Skin of body (tissue), 2 donors: Measurements from ENCODE around the gene EEF1G. TPM values are rescaled to one million over a fixed set of nuclear protein-coding genes. Genes with fewer than 3 reads are reported as not detected.
A peak's percentile ranks its signal among the peaks of the same experiment; 100 is the strongest.
"Not testable (repeated sequence)": the region's sequence is repeated elsewhere in the genome, so short reads cannot be mapped to it uniquely, and the experiment has no call there.

Source experiments
- DNase-seq: peaks from one replicate; lab custom pipeline; 2025; lab: John Stamatoyannopoulos, UW
- total RNA-seq: library from RNA; depleted of rRNA; stranded (reverse); fragments of >200 nt; gene quantifications from one replicate; pipeline ENCODE4 v1.2.3, GENCODE V29; 2014

The EEF1G gene
- total RNA-seq, 1 donor from 2014 or later, result 1,310 TPM

DNA sequence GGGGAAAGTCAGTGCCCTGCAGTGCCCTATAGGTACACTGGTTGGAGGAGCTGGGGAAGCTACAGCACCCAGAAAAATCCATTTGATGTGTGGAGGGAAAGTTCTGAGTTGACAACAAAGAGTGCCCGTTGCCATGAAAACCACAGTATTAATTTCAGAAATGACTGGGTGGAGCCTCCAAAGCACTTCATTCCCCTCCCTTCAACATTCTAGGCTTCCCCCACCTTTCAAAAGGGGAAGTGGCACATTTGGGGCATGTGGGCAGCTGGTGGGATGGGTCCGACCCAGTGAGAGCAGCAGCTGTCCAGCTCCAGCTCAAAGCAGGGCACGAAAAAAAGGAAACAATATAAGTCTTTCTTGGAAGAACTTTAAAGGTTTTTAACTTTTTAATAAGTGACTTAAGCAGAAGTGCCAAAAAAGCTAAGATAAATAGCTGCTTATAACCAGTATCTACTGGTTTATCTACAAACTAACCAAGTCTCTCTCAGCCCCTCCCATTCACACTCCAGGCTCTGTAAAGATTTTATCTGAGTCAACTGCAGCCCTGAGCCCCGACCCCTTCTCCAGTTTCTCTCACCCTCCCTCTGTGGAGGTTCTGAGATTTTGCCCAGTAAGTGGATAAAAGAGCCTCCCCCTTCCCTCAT lies 18.1 kb downstream of the EEF1G start:
- DNase-seq, result peak; percentile 74

DNA sequence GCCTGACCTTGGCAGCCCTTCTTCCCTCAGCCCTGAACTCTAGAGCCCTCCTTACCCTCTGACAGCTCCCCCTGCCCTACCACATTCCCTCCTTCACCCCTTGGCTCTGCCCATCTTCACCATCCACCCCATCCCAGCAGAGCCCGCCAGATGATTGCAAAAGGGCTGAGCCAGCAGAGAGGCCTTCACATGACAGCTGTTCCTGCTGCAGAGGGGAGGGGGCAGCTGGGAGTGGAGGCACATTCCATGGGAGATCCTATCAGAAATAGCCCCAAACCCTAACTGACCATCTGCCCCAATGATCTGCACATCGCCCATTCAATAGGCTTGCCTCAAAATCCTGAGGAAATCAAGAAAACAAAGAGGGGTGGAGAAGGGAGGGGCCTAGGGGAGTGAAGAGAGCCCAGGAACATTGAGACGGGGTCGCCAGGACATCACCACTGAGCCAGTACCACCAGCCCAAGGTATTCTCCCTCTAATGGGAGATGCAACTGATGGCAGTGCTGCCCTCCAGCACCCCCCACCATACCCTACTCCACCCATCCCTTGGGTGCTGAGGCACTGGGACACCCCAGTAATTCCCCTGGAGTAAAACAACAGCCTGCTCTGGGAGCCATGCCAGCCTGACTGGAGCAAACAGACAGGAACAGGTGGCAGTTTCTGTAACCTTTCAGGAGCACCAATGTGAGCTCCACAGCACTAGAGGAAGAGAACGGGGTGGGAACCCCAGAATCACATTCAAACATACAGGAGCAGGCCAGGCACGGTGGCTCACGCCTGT lies 19.1 kb downstream of the EEF1G start:
- DNase-seq, result no peak

- DNase-seq, result no peak
Measured at GRCh38 chr11:62553839-62554361, 19.8 kb downstream of the EEF1G start.

GRCh38 chr11:62553080-62553838 lies 20.4 kb downstream of the EEF1G start:
- DNase-seq, result peak; percentile 95

DNA sequence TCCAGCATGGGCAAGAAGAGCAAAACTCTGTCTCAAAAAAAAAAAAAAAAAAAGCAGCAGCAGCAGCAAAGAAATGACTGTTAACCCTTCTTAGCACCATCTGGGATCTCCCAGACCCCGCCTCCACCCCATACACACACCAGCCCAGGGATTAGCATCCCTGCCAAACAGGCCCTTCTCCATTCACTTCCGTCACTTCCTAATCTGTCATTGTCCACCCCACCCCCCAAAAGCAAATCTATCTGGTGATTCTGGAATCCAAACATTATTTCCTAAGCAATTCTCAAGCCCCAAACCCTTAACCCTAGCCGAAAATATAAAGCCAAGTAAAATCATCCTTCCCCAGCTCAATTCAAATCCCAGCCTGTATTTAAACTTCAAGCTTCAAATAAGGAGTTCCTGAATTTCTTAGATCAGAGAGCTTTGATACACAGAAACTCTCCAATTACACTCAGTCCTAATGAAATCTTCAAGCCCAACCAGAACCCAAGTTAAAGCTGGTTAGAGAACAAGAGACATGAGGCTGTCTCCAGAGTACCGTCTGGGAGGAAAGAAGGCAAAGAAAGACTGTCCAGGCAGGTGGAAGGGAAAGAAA lies 21.1 kb downstream of the EEF1G start:
- DNase-seq, result peak; percentile 73

GRCh38 chr11:62550478-62550877 lies 23.2 kb downstream of the EEF1G start:
- not testable (repeated sequence) for DNase-seq

GRCh38 chr11:62548545-62549335 lies 25.0 kb downstream of the EEF1G start:
- DNase-seq, result no peak

DNA sequence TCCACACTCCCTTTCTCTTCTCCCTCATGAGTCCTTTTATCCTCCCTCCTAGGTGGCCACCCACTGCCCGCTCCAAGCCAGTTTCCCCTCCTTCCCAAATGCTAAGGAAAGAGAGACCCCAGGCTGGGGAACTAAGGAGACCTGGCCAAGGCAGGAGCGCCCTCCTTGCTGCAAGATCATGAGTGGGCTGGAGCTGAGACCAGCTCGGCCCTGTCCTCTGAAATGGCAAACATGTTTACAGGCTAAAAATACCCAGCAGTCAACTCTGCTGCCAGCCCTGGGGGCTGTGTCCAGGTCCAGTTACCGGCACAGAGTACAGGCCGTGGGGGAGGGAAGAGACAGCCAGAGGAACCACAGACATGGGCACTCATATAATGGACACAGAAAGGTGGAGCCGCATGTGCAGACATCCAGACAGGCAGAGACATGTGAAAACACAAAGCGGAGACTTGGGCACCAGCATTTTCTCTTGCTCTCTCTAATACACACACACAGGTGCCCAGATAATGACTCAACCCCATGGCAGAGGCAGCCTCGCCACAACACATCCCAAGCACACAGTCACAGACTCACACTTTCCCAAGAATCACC lies 25.9 kb downstream of the EEF1G start:
- DNase-seq, result no peak

DNA sequence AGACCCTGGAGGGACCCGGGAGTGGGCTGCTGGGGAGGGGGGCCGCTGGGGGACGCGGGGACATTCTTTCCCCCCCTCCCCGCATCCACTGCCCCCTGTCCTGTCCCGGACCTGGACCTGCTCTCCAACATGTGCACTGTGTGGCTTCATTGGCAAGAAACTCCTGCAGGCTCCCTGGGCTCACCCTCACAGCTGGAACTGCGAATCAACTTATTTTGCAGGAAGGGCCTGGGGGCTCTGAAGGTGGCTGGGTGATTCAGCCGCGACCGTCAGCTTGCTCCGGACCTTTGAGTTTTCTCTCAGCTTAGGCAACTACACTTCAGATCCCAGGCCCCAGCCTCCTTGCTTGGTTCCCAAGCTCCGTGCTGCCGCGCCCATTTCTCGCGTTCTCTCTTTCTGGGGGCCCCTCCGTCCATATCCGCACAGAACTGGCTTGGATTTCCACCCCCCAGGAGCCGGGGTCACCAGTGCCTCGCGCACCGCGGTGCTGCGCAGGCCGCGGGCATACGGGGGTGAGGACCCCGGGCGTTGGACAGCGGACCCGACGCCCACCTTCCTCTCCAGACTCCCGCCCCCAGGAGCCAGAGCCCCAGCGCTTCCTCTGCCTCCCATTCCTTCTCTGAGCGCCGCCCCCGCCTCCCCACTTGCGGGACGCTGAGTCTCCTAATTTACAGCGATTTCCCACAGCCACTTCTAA lies 26.6 kb downstream of the EEF1G start:
- peak; percentile 50 for DNase-seq

GRCh38 chr11:62546244-62546928 lies 27.3 kb downstream of the EEF1G start, which contains the start of gene AHNAK:
Gene AHNAK (minus strand): TSS chr11:62546806. CDS start chr11:62536098, 10,708 bp downstream.
- peak; percentile 55 for DNase-seq

DNA sequence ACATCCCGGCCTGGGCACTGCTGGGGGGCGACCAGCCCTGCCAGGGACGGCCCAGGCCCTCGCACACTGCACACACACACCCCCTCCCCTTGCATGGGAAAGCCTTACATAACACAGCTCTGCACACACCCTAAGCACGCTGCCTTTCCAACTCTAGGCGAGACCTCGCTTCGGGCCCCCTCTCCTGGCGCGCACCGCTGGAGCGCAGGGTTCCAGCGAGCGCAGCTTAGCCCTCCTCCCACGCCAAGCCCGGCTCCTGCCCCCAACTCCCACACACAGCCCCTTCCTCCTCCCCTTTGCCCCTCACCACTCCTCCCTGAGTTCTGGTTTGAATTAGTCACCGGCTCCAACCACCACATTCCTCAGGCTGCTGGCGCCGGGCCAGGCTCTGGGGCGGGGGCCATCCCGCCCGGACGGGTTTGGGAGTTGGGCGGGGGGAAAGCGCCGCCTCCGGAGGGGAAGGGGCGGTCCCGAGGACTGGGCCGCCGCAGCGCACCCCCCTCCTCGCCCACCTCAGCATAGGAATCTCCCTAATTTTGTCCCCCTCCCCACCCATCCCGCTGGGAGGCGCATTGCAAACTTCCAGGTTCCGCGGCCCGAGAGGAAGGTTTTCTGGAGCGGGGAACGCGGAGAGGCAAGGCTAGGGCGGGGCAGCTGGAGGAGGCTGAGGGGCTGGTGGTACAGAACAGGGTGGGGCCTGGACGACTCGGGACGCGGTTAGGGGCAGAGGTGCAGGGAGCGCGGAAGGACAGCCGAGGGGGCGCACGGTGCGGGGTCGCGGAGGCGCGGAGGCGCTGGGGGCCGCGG lies 28.1 kb downstream of the EEF1G start:
- peak; percentile 97 for DNase-seq

DNA sequence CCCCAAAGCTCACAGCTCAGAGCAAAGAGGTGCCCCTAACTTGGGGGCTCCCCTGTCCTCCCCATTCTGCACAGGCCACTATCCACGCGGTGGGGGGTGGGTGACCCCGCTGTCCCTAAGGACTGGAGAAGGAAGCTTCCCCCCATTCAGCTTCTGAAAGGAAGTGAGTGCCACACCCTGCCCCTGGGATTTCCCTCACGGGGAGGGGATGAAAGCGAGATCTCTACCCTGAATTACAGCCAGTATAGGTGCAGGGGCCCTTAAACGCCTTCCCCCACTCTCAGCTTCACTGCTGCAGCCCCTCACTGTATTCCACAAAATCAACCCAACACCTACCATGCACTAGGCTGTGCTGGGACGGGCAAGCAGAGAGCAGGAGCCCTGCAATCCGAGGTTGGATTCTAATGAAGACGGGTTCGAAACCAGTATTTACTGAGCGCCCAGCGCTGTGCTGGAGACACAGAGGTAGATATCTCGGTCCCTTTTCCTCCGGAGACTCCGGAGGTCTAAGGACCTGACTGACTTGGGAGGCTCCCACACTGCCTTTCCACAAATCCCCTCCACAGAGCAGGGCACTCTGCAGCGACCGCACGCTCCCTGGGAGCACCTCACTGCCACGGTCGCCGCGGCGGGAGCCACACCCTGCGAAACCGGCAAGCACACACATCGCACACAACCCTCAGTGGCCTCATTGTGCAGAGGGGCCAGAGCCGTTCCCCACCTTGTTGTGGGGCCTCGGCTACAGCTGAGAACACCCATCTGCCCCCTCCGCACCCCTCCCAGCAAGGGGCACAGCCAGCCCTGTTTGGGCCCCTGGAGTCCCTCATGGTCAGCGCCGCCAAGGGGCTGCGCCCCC lies 28.9 kb downstream of the EEF1G start:
- no peak for DNase-seq

DNA sequence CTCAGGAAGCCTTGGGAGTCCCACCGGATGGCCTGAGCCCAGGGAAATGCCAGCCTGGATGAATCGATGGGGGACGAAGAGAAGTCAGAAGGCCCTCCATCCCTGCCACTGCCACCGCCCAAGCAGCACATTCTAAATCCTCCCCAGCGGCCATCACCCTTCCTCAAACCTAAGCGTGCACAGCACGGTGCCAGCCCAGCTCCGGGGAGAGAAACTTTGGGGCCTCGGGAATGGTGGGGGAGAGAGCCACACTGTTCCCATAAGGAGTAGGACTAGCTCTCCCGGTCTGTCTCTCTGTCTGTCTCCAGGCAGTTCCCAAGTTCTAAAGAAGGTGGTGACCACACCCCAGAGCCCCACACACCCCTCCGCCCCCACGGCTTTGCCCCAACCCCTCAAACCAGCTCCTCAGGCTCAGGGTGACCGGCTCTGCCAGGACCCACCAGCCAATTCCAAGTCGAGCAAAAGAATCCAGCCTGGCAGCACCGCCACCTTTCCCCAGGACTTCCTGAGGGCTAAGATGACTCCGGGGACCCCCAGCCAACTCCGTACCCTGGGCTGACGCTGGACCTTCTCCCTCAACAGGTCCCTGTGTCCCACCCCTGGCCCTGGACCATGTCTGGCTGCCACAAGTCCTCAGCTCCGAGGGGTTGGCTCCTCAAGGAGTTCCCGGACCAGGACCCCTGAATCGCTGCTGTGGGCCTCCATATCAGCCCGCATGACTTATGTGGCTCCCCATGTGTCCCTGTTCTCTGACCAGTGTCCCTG lies 29.8 kb downstream of the EEF1G start:
- DNase-seq, result no peak

DNA sequence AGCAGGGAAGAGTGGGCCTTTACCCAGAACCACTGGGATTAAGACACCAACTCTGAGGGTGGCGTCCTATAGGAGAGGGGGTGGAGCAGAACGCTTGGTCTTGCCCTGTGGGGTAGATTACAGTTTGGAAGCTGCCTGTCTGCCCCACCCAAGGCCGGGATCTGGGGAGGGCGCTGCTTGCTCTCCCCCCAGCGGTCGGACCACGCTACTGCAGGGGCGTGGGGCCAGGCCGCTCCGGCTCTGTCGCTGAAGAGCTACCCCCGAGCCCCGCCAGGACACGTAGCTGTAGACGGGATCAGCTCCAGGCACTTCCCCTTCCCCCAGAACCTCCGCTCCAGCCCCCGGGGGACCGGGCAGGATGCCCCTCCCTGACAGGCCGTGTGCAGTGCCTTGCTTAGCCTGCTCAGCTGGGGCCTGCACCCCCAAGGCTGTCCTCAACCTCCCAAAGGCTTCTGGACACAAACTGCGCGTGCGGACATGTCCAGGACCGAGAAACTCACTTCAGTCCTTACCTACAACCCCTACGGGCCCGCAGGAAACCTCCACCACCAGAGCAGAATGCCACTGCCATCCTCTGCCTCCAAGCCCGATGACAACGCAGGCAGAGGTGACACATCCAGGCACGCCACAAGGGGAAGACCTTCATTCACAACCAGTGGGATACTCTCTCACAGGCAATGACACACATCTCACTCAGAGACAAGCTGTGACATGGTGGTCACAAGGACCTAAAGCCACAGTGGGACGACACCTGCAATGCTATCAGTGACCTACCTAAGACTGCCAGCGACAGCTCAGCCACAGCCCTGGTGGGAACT lies 30.7 kb downstream of the EEF1G start:
- peak; percentile 85 for DNase-seq

- no peak for DNase-seq
Measured at GRCh38 chr11:62542111-62542745, 31.5 kb downstream of the EEF1G start.
